RWPE2 (cell line): ENCODE data around the gene GLMN.

Source experiments
- ATAC-seq: fragments of 200-7000 bp; cut with Tn5 transposase; 3 replicates; pipeline ENCODE4 v1.9.1; 2021; ENCODE audit warnings: low read depth
- DNase-seq: peaks from one replicate; pipeline ENCODE4 v3.0.0-alpha.2; 2020; ENCODE audit warnings: low spot score
- H3K27ac ChIP-seq: fragments of 450-650 bp; 2 replicates; pipeline ENCODE4 v1.5.1; 2017; ENCODE audit warnings: mild to moderate bottlenecking; ENCODE audit not compliant: poor library complexity, severe bottlenecking
- H3K27me3 ChIP-seq: fragments of 250-450 bp; sonication (Bioruptor Pico); 2 replicates; pipeline ENCODE4 v1.5.1; 2021; ENCODE audit warnings: mild to moderate bottlenecking, moderate library complexity; ENCODE audit not compliant: insufficient read depth, poor library complexity, severe bottlenecking
- H3K36me3 ChIP-seq: fragments of 250-450 bp; sonication (Bioruptor Pico); 2 replicates; pipeline ENCODE4 v1.5.1; 2020; ENCODE audit warnings: low read depth, mild to moderate bottlenecking, moderate library complexity
- H3K4me1 ChIP-seq: fragments of 250-450 bp; sonication (Bioruptor Pico); 2 replicates; pipeline ENCODE4 v1.5.1; 2021; ENCODE audit warnings: mild to moderate bottlenecking, moderate library complexity; ENCODE audit not compliant: insufficient read depth, poor library complexity, severe bottlenecking
- H3K4me3 ChIP-seq: fragments of 250-450 bp; sonication (Bioruptor Pico); 2 replicates; pipeline ENCODE4 v1.5.1; 2021; ENCODE audit warnings: mild to moderate bottlenecking, moderate library complexity; ENCODE audit not compliant: severe bottlenecking
- H3K9me3 ChIP-seq: fragments of 250-450 bp; sonication (Bioruptor Pico); 2 replicates; pipeline ENCODE4 v1.5.1; 2021; ENCODE audit warnings: mild to moderate bottlenecking, moderate library complexity; ENCODE audit not compliant: severe bottlenecking
- CTCF ChIP-seq: fragments of 450-650 bp; IDR thresholded peaks from one replicate; pipeline ENCODE4 v1.5.1; 2017; ENCODE audit warnings: mild to moderate bottlenecking, moderate library complexity; ENCODE audit not compliant: poor library complexity, severe bottlenecking

GLMN gene

GRCh38 chr1:92324784-92325183, 26.0 kb upstream of the GLMN start:
- peaks cover 9% of the 10 kb centered on the region for H3K4me1 ChIP-seq
- H3K27me3 ChIP-seq: no peaks in the 10 kb centered on the region
- peaks cover 7% of the 10 kb centered on the region for H3K9me3 ChIP-seq
- peaks cover 69% of the 10 kb centered on the region for H3K36me3 ChIP-seq
- H3K4me3 ChIP-seq: no peak overlapping the region
- TF ChIP-seq CTCF: no peak
- ATAC-seq: no peak
- DNase-seq: no peak
- no peak overlapping the region for H3K27ac ChIP-seq

- ATAC-seq: no peak
- Histone ChIP-seq H3K36me3 (peaks cover 65% of the 10 kb centered on the region), H3K4me3 (no peak overlapping the region), H3K27ac (no peak overlapping the region), H3K4me1 (no peaks in the 10 kb centered on the region), H3K27me3 (no peaks in the 10 kb centered on the region), H3K9me3 (peaks cover 6% of the 10 kb centered on the region)
- no peak for TF ChIP-seq CTCF
- no peak for DNase-seq
These were observed 25.0 kb upstream of the GLMN start for GRCh38 chr1:92323473-92324453.

GRCh38 chr1:92317836-92318493, 19.2 kb upstream of the GLMN start:
- H3K27ac ChIP-seq: no peak overlapping the region
- no peak for ATAC-seq
- no peak overlapping the region for H3K4me3 ChIP-seq
- H3K27me3 ChIP-seq: no peaks in the 10 kb centered on the region
- DNase-seq: no peak
- no peaks in the 10 kb centered on the region for H3K4me1 ChIP-seq
- no peak for TF ChIP-seq CTCF
- peaks cover 20% of the 10 kb centered on the region for H3K36me3 ChIP-seq
- H3K9me3 ChIP-seq: no peaks in the 10 kb centered on the region

GRCh38 chr1:92315766-92316599, 17.2 kb upstream of the GLMN start:
- ATAC-seq: no peak
- Histone ChIP-seq H3K36me3 (peaks cover 15% of the 10 kb centered on the region), H3K4me1 (no peaks in the 10 kb centered on the region), H3K4me3 (no peak overlapping the region), H3K27ac (no peak overlapping the region), H3K27me3 (no peaks in the 10 kb centered on the region), H3K9me3 (no peaks in the 10 kb centered on the region)
- TF ChIP-seq CTCF: no peak
- DNase-seq: no peak
